ENCODE results near the gene CHST14.

Gene CHST14, protein sequence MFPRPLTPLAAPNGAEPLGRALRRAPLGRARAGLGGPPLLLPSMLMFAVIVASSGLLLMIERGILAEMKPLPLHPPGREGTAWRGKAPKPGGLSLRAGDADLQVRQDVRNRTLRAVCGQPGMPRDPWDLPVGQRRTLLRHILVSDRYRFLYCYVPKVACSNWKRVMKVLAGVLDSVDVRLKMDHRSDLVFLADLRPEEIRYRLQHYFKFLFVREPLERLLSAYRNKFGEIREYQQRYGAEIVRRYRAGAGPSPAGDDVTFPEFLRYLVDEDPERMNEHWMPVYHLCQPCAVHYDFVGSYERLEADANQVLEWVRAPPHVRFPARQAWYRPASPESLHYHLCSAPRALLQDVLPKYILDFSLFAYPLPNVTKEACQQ

DNA sequence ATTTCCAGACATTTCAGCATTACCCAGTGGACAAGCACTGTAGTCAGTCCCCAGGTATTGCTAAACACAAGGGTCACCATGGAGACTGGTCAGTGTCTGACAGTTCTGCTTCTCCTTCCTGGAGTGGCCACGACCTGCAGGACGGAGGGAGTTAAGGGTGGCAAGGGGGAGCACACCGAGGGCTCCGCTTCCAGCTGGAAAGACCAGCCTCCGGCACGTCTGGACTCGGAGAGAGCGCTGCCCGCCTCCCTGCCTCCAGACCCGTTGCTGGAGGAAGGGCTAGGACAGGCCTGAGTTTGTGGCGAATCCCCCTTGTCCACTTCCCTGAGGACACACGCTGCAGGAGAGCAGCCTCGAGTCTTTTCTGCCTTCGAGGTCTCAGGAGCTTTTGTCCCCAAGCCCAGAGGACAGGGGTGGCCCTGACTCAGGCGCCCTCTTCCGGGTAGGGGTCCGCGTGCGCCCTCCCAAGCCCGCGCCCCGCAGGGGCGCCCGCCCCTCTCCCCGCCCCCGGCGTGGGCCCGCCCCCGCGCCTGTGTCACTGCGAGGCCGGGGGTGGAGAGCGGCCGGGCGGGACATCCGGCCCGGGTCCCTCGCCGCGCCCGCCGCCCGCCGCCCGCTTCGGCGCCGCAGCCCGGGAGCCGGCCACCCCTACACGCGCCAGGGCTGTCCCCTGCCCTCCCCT, at the start of gene CHST14:
TSS of gene CHST14 (plus strand) at position 562 of the 682 bp plus-strand sequence. CDS start 230 bp downstream, outside the sequence.
- Mint-ChIP-seq H3K27ac (peak within 1 kb of the TSS; percentile 75), H3K4me1 (peaks cover 11% of the 10 kb centered on the region), H3K27me3 (no peaks in the 10 kb centered on the region), H3K9me3 (no peaks in the 10 kb centered on the region), H3K4me3 (peak within 1 kb of the TSS; percentile 84), H3K36me3 (peaks cover 2% of the 10 kb centered on the region)
- ATAC-seq (ENCODE audit: low read depth) (peak; percentile 82), DNase-seq (ENCODE audit: low spot score in 2 of 2) (peak; percentile 26 to 27)

DNA sequence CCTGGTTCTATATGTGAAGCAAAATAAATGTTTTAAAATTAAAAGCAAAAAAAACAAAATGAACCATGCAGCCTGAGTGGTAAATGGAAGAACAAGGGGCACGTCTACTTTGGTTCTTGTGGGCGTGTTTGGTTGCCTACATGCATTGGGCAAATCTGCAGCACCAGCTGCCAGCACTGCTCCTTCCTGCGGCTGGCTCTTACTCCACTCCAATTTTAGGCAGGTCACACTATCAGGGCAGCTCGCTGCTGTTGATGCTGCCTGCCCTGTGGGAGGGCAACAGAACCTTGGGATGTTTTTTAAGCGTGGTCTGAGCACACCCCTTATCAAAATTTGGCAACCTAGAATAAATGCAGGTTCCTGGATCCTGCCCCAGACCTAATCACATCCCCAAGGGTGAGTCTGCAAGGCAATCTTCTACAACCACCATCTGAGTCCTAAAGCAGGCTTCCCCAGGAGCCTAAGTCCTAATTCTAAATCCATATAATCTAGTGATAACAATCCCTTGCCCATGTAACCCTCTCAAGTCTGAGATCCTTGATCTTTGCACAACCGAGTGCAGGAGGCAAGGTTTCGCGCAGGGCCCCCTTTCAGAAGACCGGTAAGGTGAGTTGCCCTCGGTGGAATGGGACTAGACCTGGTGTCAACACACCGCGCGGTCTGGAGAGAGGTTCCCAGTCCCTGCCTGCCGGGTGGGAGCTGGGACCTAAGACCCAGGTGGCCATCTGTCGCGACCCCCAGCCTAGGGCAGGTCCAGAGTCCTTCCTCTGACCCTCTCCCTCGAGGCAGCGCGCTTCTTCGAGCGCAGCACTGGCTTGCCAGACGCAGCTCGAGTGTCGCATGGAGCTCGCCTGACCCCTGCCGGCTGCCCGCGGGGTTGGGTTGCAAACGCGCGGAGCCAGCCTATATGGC, 49.3 kb upstream of the CHST14 start:
- Mint-ChIP-seq H3K4me1 (peaks cover 2% of the 10 kb centered on the region), H3K36me3 (peaks cover 11% of the 10 kb centered on the region), H3K4me3 (no peak overlapping the region), H3K9me3 (no peaks in the 10 kb centered on the region), H3K27ac (no peak overlapping the region), H3K27me3 (no peaks in the 10 kb centered on the region)
- ATAC-seq (ENCODE audit: low read depth), result peak; percentile 99
- peak; percentile 79 to 90 for DNase-seq (ENCODE audit: low spot score in 2 of 2)

DNA sequence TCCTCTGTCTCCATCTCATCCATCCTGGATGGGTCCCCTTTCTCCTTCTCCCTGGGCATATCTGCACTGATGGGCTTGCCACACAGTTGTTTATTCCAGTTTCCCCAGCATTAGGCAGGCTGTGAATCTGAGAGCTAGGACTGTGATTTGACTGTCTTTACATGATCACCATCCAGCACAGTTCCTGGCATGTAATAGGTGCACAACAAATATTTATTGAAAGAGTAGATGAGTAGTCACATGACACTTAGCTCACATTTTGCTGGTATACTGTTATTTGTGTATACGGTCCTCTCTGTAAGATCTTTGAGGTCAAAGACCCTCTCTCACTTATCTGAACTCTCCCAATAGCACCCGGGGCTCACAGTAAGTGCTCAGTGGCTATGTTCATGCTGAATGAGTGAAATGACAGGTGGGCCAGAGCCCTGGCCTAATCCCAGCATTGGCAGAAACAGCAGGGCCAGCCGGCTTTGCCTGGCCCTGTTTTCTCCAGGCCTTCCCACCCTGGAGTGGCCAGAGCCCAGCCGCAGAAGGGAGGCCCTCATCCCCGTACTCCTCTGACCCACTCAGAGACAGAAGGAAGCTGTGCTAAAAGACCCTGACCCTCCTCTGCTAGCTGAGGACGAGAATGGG, 46.2 kb upstream of the CHST14 start:
- peaks cover 2% of the 10 kb centered on the region for H3K4me1 Mint-ChIP-seq
- peaks cover 12% of the 10 kb centered on the region for H3K36me3 Mint-ChIP-seq
- H3K9me3 Mint-ChIP-seq, result no peaks in the 10 kb centered on the region
- no peaks in the 10 kb centered on the region for H3K27me3 Mint-ChIP-seq
- DNase-seq (ENCODE audit: low spot score in 2 of 2) (no peak), ATAC-seq (ENCODE audit: low read depth) (no peak)
- H3K27ac Mint-ChIP-seq, result no peak overlapping the region
- no peak overlapping the region for H3K4me3 Mint-ChIP-seq

DNA sequence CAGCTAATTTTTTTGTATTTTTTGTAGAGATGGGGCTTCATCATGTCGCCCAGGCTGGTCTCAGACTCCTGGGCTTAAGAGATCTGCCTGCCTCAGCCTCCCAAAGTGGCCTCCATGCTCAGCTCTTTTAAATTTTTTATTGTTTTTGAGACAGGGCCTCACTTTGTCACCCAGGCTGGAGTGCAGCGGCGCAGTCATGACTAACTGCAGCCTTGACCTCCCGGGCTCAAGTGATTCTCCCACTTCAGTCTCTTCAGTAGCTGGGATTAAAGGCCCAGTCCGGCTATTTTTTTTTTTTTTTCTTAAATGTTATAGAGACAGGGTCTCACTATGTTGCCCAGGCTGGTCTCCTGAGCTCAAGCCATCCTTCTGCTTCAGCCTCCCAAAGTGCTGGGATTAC, 45.1 kb upstream of the CHST14 start:
- no peak overlapping the region for H3K27ac Mint-ChIP-seq
- no peaks in the 10 kb centered on the region for H3K9me3 Mint-ChIP-seq
- no peak overlapping the region for H3K4me3 Mint-ChIP-seq
- peaks cover 12% of the 10 kb centered on the region for H3K36me3 Mint-ChIP-seq
- ATAC-seq (ENCODE audit: low read depth), result no peak
- no peaks in the 10 kb centered on the region for H3K27me3 Mint-ChIP-seq
- no peak for DNase-seq (ENCODE audit: low spot score in 2 of 2)
- peaks cover 2% of the 10 kb centered on the region for H3K4me1 Mint-ChIP-seq

DNA sequence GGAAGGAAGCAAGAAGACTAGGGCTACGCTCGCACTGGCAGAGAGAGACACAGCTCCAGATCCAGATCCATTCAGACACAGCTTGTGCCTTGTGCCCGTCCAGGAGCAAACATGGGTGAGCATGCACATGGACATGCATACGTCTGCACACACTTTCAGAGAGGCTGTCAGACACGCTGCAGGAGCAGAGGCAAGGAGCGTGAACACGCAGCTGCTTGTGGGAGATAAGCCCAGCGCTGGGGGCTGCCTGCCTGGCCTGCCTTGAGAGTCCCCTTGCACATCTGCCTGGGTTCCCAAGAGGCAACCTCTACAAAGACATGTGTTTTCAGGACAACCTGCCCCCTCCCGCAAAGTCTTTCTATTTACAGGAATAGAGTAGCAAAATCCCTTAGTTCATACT, 43.6 kb upstream of the CHST14 start:
- DNase-seq (ENCODE audit: low spot score in 2 of 2) (no peak), ATAC-seq (ENCODE audit: low read depth) (no peak)
- Mint-ChIP-seq H3K27ac (no peak overlapping the region), H3K4me3 (no peak overlapping the region), H3K36me3 (peaks cover 12% of the 10 kb centered on the region), H3K9me3 (no peaks in the 10 kb centered on the region), H3K27me3 (no peaks in the 10 kb centered on the region), H3K4me1 (no peaks in the 10 kb centered on the region)

DNA sequence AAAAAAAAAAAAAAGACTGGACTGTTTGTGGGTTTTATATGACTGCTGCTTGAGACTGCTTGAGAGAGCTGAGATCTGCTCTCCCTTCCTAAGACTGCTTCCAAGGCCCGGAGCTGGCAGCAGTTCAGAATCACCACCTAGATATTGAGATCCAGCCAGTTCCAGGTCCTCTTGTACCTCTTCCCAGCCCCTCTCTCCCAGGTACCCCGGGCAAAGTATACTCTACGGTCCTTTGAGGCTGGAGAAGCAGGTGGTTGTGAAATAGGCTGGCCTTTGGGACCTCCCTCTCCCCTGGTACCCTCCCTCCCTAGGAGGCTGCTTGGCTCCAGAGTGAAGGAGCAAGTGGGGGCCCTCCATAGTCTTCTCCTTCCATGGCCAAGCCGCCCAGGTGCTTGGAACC, 42.6 kb upstream of the CHST14 start:
- Mint-ChIP-seq H3K4me3 (no peak overlapping the region), H3K27me3 (no peaks in the 10 kb centered on the region), H3K4me1 (no peaks in the 10 kb centered on the region), H3K36me3 (peaks cover 12% of the 10 kb centered on the region), H3K27ac (no peak overlapping the region), H3K9me3 (no peaks in the 10 kb centered on the region)
- DNase-seq (ENCODE audit: low spot score in 2 of 2) (no peak), ATAC-seq (ENCODE audit: low read depth) (no peak)

DNA sequence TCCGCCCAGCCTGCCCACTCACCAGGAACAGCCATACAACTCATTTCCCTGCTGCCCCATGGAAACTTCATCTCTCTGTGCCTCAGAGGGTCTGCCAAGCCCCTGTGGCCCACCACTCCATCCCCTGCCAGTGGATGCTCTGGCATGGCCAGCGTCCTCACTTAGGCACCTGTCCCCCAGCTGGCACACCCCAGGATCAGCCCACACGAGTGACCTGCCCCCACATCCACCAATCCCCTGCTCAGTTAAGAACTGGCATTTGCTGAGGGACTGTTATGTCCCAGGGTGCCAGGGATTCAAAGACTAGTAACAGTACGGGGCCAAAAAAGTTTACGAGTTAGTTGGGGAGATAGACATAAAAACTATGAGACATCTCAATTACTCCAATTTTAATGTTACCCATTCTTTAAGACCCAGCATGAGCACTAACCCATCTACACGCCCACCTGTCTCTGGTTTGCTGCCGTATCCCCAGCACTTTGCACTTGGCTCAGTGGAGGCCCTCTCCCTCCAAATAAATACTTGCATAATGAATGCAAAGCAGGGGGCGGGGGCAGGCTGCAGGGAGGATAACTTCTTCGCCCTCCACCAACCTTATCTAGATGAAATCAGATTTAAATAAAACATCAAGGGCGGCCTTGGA, 41.6 kb upstream of the CHST14 start:
- Mint-ChIP-seq H3K36me3 (peaks cover 11% of the 10 kb centered on the region), H3K4me1 (no peaks in the 10 kb centered on the region)

DNA sequence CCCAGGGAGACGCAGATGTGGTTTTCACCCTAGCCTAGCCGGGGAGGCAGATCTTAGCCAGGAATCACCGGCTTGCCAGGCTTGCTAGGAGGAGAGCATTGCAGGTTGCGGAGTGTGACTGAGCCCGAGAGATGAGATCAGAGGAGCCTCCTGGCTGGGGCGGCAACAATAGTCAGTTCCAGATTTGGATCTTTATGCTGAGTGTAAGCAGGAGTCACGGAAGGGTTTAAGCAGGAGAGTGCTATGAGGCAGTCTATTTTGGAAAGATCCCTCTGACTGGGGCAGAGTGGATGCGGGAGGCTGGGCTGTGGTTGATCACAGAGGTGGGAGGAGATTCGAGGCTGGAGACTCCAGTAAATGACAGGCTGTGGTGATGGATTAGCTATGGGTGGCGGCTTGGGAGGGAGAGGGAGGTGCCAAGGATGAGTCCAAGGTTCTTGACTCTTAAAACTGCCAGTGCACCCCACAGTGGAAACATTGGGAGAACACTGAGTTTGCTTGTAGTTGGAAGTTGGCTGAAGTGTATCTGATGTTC, 40.4 kb upstream of the CHST14 start:
- DNase-seq (ENCODE audit: low spot score in 2 of 2) (no peak), ATAC-seq (ENCODE audit: low read depth) (no peak)
- H3K4me3 Mint-ChIP-seq, result no peak overlapping the region
- H3K27ac Mint-ChIP-seq, result no peak overlapping the region
- no peaks in the 10 kb centered on the region for H3K4me1 Mint-ChIP-seq
- peaks cover 6% of the 10 kb centered on the region for H3K36me3 Mint-ChIP-seq
- H3K9me3 Mint-ChIP-seq, result no peaks in the 10 kb centered on the region
- H3K27me3 Mint-ChIP-seq, result no peaks in the 10 kb centered on the region

More for the DNA sequence above, 41.6 kb upstream of the CHST14 start:
- DNase-seq (ENCODE audit: low spot score in 2 of 2) (no peak), ATAC-seq (ENCODE audit: low read depth) (no peak)
- Mint-ChIP-seq H3K9me3 (no peaks in the 10 kb centered on the region), H3K27ac (no peak overlapping the region), H3K4me3 (no peak overlapping the region), H3K27me3 (no peaks in the 10 kb centered on the region)

DNA sequence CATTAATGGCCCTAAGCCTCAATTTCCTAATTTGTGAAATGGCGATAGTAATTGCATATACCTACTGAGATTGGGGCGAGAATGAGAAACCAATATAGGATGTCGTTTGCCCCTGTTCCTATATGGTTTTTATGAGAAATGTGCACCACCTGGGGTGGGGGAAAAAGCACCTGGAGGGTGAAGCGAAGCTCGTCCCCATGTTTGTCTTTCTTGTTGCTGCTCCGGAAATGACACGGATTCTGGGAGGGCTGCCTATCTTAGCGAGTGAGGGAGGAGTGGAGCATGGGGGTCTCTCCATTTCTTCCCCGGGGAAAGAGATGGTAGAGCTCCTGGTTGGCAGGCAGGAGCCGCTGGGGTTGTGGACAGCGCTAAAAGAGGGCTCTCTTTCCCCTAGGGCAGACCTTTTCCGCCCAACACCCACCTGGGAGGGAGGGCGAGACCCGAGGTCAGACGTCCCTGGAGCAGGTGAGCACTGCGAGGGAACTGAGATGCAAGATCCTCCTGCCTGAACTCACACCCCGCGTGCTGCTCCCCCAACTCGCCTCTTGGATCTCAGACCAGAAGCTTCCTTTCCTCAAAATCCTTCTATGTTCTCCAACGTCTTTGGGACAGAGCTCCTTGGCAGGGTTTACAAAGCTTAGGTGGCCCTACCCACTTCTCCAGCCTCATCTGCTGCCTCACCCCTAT, 35.6 kb upstream of the CHST14 start:
- DNase-seq (ENCODE audit: low spot score in 2 of 2), result no peak
- Mint-ChIP-seq H3K27ac (no peak overlapping the region), H3K27me3 (peaks cover 10% of the 10 kb centered on the region), H3K4me1 (peaks cover 31% of the 10 kb centered on the region), H3K36me3 (peaks cover 2% of the 10 kb centered on the region), H3K4me3 (no peak overlapping the region), H3K9me3 (no peaks in the 10 kb centered on the region)
- ATAC-seq (ENCODE audit: low read depth), result no peak

DNA sequence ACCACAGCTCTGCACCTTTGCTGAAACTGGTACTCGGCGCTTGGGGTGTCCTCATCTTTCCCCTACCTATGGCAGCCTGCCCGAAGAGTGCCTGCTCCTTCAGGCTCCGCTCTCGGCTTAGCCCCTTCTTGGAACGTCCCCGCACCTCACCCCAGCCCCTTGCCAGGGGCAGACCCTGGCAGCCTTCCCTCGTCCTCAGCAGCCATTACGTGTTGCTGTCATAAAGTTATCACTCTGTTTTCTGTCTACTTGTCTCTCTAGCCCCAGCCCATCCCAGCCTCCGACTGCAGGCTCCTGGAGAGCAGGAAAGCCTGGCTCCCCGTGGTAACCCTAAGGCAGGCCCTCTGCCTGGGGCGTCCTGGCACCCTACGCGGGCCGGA, 35.1 kb upstream of the CHST14 start:
- H3K9me3 Mint-ChIP-seq, result no peaks in the 10 kb centered on the region
- H3K27ac Mint-ChIP-seq, result no peak overlapping the region
- no peak overlapping the region for H3K4me3 Mint-ChIP-seq
- peaks cover 2% of the 10 kb centered on the region for H3K36me3 Mint-ChIP-seq
- peaks cover 32% of the 10 kb centered on the region for H3K4me1 Mint-ChIP-seq
- peaks cover 10% of the 10 kb centered on the region for H3K27me3 Mint-ChIP-seq
- DNase-seq (ENCODE audit: low spot score in 2 of 2) (no peak), ATAC-seq (ENCODE audit: low read depth) (no peak)

DNA sequence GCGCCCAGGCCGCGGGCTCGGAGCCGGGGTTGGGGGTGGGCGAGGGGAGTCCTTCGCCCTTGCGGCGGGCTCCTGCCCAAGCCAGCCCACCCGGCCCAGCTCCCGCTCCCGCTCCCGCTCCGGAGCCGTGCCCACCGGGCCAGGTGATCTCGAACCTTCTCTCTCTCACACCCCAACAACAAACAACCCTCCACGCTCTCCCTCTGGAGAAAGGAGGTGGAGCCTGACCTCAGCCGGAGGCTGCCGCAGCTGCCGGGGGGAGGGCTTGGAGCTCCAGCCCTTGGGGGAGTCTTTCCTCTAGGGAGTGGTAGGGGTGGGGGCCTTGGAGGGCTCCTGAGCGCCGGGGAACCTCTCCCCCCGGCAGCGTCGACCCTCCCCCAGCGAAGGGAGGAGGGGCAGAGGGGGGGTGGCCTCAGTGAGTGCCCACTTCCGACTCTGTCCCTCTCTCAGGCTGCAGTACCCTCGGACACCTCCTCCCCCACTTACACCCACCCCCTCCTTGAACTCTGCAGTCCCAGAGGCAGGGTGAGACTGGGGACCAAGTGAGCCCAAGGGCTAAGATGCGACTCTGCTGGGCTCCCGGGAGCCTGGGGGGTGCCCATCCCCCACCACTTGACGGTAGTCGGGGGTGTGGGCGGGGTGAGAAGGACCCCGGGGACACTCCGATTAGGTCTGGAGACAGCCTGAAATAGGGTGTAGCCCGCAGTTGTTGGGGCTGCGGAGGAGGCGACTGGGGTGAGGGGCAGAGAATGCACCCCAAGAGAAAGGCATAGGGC, 34.5 kb upstream of the CHST14 start:
- DNase-seq (ENCODE audit: low spot score in 2 of 2) (peak in 1 of 2 donors; percentile 39), ATAC-seq (ENCODE audit: low read depth) (no peak)
- Mint-ChIP-seq H3K4me1 (peaks cover 32% of the 10 kb centered on the region), H3K36me3 (peaks cover 4% of the 10 kb centered on the region), H3K9me3 (no peaks in the 10 kb centered on the region), H3K27ac (no peak overlapping the region), H3K4me3 (peak overlapping the region; percentile 69), H3K27me3 (peaks cover 10% of the 10 kb centered on the region)

All from memory B cell (primary cell).